CD4-positive, alpha-beta T cell (primary cell): ENCODE results near the gene DGUOK. TPM values are rescaled to one million over a fixed set of nuclear protein-coding genes. Genes with fewer than 3 reads are reported as not detected.

Source experiments
- ATAC-seq: fragments of 200-7000 bp; cut with Tn5 transposase; one replicate; pipeline ENCODE4 v1.10.0; 2022; ENCODE audit warnings: mild to moderate bottlenecking; ENCODE audit not compliant: poor library complexity
- CTCF ChIA-PET: fragments of 350-600 bp; sonication (Branson Sonifier 250); formaldehyde crosslinking; loops from one replicate; lab custom pipeline; 2021; ENCODE audit warnings: antibody characterized with exemption, inconsistent platforms; lab: Charles Lee
- POLR2A ChIA-PET: fragments of 350-600 bp; sonication (Branson Sonifier 250); formaldehyde crosslinking; loops from one replicate; lab custom pipeline; 2021; ENCODE audit warnings: antibody characterized with exemption, inconsistent platforms; lab: Charles Lee
- DNase-seq, 14 experiments: peaks; one replicate each; pipeline ENCODE4 v3.0.0-alpha.2; 2013 to 2020; ENCODE audit warnings: mixed read lengths in 2 of 14
- H3K27ac ChIP-seq, 2 donors: one replicate each; pipeline versions ENCODE4 v1.5.1 to v1.7.0; 2013; ENCODE audit warnings: low read length in 2 of 2, low read depth in 1 of 2, mild to moderate bottlenecking in 1 of 2
- H3K27me3 ChIP-seq, 2 experiments: 1 replicate in 1 of 2; 2 replicates in 1 of 2; pipeline versions ENCODE4 v1.6.1 to v1.7.0; 2013; ENCODE audit warnings: low read length in 2 of 2, control low read depth in 1 of 2, mild to moderate bottlenecking in 1 of 2, moderate library complexity in 1 of 2; ENCODE audit not compliant: insufficient read depth in 2 of 2, control insufficient read depth in 1 of 2
- H3K36me3 ChIP-seq: one replicate; pipeline ENCODE4 v1.6.1; 2013; ENCODE audit warnings: low read length, control low read depth; ENCODE audit not compliant: insufficient read depth
- H3K4me1 ChIP-seq: one replicate; pipeline ENCODE4 v1.6.1; 2013; ENCODE audit warnings: low read length, control low read depth; ENCODE audit not compliant: insufficient read depth
- H3K4me3 ChIP-seq: one replicate; pipeline ENCODE4 v1.5.1; 2013; ENCODE audit warnings: mild to moderate bottlenecking, low read length, moderate library complexity
- H3K9me3 ChIP-seq, 2 experiments: 1 replicate in 1 of 2; 2 replicates in 1 of 2; pipeline versions ENCODE4 v1.6.1 to v1.7.0; 2013; ENCODE audit warnings: low read length in 2 of 2, mild to moderate bottlenecking in 2 of 2, control low read depth in 1 of 2, moderate library complexity in 1 of 2; ENCODE audit not compliant: control insufficient read depth in 1 of 2, insufficient read depth in 1 of 2
- H3K27ac Mint-ChIP-seq: one replicate; pipeline ENCODE4 v1.8.0; 2020; ENCODE audit warnings: mixed read lengths
- H3K27me3 Mint-ChIP-seq: one replicate; pipeline ENCODE4 v1.8.0; 2021; ENCODE audit warnings: mixed read lengths
- H3K36me3 Mint-ChIP-seq: one replicate; pipeline ENCODE4 v1.8.0; 2021; ENCODE audit warnings: low read depth, mixed read lengths
- H3K4me1 Mint-ChIP-seq: one replicate; pipeline ENCODE4 v1.8.0; 2021; ENCODE audit warnings: low read depth, mixed read lengths
- H3K4me3 Mint-ChIP-seq: one replicate; pipeline ENCODE4 v1.8.0; 2020; ENCODE audit warnings: mild to moderate bottlenecking, mixed read lengths
- H3K9me3 Mint-ChIP-seq: one replicate; pipeline ENCODE4 v1.8.0; 2020; ENCODE audit warnings: mixed read lengths
- CTCF ChIP-seq: fragments of 200-600 bp; IDR thresholded peaks from one replicate; pipeline ENCODE4 v1.8.0; 2022; ENCODE audit warnings: antibody characterized with exemption, mild to moderate bottlenecking
- intact Hi-C, 2 experiments: fragments of 100-400 bp; cut with DNase I in 1 of 2; cut with micrococcal nuclease in 1 of 2; formaldehyde crosslinking; loops; one replicate each; pipeline versions ENCODE4 v1.15.1 to v1.9.0; 2023 to 2025; cut with DNase I, micrococcal nuclease
- total RNA-seq, 174 experiments: library from RNA in 2 of 174; stranded (reverse) in 2 of 174; gene quantifications; one replicate each; pipeline ENCODE4 v1.2.3 and lab custom pipeline; 2021 to 2026

DGUOK gene
- total RNA-seq, 2 experiments from 2014 or later = 30.5 to 32.0 TPM

DNA sequence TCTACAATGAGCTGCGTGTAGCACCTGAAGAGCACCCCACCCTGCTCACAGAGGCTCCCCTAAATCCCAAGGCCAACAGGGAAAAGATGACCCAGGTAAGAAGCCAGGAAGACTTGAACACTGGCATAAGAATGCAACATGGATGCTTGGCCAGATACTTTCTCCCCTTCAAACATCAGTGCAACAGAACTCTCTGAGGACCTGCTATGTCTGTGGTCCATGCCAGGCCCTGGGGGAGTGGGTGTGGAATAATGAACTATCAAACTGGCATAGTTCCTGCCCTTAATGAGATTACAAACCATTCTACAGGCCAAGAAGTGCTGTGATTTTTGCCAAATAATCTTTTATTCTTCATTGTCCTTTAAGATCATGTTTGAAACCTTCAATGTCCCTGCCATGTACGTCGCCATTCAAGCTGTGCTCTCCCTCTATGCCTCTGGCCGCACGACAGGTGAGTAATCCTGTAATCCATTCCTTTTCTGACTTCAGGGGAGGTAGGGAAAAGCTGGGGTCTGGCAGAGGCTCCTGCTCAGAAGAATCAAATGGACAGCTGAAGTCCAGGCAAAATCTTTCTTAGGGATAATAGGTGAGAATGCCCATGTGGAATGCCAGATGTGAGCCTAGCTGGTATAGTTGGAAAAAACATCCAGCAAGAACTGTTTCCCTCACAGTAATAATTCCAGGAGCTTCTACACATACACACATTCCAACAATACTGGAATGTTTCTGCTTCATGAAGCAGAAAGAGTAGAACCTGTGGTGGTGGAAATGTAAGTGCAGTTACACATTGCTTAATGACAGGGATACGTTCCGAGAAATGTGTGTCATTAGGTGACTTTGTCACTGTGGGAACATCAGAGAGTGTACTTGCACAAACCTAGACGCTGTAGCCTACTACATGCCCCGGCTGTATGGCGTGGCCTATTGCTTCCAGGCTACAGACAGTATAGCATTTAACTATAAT, 17.7 kb upstream of the DGUOK start:
- DNase-seq (no peak), ATAC-seq (no peak)
- Mint-ChIP-seq H3K36me3 (no peaks in the 10 kb centered on the region), H3K4me3 (no peak overlapping the region), H3K27ac (no peak overlapping the region), H3K27me3 (no peaks in the 10 kb centered on the region), H3K9me3 (no peaks in the 10 kb centered on the region), H3K4me1 (no peaks in the 10 kb centered on the region)
- Histone ChIP-seq H3K27me3 (no peaks in the 10 kb centered on the region), H3K4me3 (no peak overlapping the region), H3K4me1 (no peaks in the 10 kb centered on the region), H3K9me3 (no peaks in the 10 kb centered on the region), H3K27ac (no peak overlapping the region), H3K36me3 (no peaks in the 10 kb centered on the region)
- CTCF ChIA-PET = interaction anchor here (0.6 to 2.3 kb wide), 5 partner anchors 18 to 265 kb away, joined by 3 to 13 read pairs (median 3); partner anchors contain the start of genes BOLA3, DGUOK and STAMBP
- POLR2A ChIA-PET = no interaction called here
- no peak for TF ChIP-seq CTCF
- intact Hi-C loops = loop anchor here (1.0 to 5.0 kb wide), 5 partner anchors 78 to 238 kb away; partner anchors contain the start of gene BOLA3 (in 2 of the 2)

DNA sequence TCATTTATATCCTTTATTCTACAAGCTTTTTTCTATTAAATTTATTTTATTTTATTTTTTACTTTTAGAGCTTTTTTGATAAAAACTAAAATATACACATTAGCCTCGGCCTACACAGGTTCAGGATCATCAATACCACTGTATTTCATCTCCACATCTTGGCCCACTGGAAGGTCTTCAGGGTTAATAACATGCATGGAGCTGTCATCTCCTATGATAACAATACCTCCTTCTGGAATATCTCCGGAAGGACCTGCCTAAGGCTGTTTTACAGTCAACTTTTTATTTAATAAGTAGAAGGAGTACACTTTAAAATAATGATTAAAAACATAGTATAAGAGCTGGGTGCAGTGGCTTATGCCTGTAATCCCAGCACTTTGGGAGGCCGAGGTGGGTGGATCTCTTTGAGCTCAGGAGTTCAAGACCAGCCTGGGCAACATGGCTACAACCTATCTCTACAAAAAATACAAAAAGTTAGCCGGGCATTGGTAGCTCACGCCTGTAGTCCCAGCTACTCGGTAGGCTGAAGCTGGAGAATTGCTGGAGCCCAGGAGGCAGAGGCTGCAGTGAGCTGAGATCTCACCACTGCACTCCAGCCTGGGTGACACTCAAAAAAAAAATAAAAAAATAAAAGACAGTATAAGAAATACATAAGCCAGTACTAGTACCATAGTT, 15.7 kb upstream of the DGUOK start:
- Histone ChIP-seq H3K4me3 (no peak overlapping the region), H3K36me3 (no peaks in the 10 kb centered on the region), H3K27ac (no peak overlapping the region), H3K27me3 (no peaks in the 10 kb centered on the region), H3K4me1 (no peaks in the 10 kb centered on the region), H3K9me3 (no peaks in the 10 kb centered on the region)
- Mint-ChIP-seq H3K4me1 (no peaks in the 10 kb centered on the region), H3K27me3 (no peaks in the 10 kb centered on the region), H3K4me3 (no peak overlapping the region), H3K9me3 (no peaks in the 10 kb centered on the region), H3K36me3 (no peaks in the 10 kb centered on the region), H3K27ac (no peak overlapping the region)
- ATAC-seq = no peak
- intact Hi-C loops = no loop called here
- TF ChIP-seq CTCF = no peak
- DNase-seq = no peak
- POLR2A ChIA-PET = no interaction called here
- CTCF ChIA-PET = interaction anchor here (0.6 kb wide), 1 partner anchor 105 kb away, joined by 3 read pairs; no protein-coding TSS in a partner anchor

DNA sequence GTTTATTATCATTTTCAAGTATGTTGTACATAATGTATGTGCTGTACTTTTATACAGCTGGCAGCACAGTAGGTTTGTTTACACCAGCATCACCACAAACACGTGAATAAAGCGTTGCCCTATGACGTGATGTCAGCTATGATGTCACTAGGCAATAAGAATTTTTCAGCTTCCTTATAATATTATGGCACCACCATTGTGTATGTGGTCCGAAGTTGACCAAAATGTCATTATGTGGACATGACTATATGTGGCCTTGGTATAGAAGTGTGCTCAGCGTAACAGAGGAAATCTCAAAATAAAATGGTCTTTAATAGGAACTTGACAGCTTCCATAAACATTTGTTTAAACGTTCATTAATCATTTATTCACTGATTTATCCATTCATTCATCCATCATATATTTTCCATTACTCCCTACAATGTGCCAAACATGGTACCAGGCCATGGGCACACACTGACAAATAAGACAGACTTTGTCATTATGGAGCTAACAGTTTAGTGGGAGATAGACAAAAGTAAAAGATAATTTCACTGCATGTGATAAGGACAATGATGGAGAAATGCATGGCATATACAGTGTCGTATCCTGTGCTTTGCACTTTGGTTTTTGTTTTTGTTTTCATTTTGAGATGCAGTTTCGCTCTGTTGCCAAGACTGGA, 15.0 kb upstream of the DGUOK start:
- H3K27ac Mint-ChIP-seq = no peak overlapping the region
- ATAC-seq = no peak
- no peaks in the 10 kb centered on the region for H3K9me3 Mint-ChIP-seq
- H3K4me1 Mint-ChIP-seq = no peaks in the 10 kb centered on the region
- no peaks in the 10 kb centered on the region for H3K36me3 ChIP-seq
- H3K9me3 ChIP-seq = no peaks in the 10 kb centered on the region
- H3K27ac ChIP-seq = no peak overlapping the region
- no peaks in the 10 kb centered on the region for H3K4me1 ChIP-seq
- DNase-seq = no peak
- intact Hi-C loops = no loop called here
- ChIA-PET POLR2A (no interaction called here), CTCF (interaction anchor here (0.6 kb wide), 1 partner anchor 105 kb away, joined by 3 read pairs; no protein-coding TSS in a partner anchor)
- H3K36me3 Mint-ChIP-seq = no peaks in the 10 kb centered on the region
- TF ChIP-seq CTCF = no peak
- no peak overlapping the region for H3K4me3 ChIP-seq
- no peak overlapping the region for H3K4me3 Mint-ChIP-seq
- H3K27me3 Mint-ChIP-seq = no peaks in the 10 kb centered on the region
- H3K27me3 ChIP-seq = no peaks in the 10 kb centered on the region
